ENCODE measurements around the gene ACADS. TPM values are rescaled to one million over a fixed set of nuclear protein-coding genes. Genes with fewer than 3 reads are reported as not detected.
A peak's percentile ranks its signal among the peaks of the same experiment; 100 is the strongest.

ACADS gene
- total RNA-seq, 1 experiment from 2014 or later, result 11.0 TPM

GRCh38 chr12:120705618-120706017 is 20.0 kb upstream of the ACADS start:
- DNase-seq (ENCODE audit: low spot score) (no peak), ATAC-seq (no peak)
- POLR2A ChIA-PET, result no interaction called here
- TF ChIP-seq ESRRA (CRISPR knock-in tag; IDR thresholded peaks at IDR 0.05; ENCODE audit: borderline replicate concordance), result no peak
- TF ChIP-seq, protein P1, sequence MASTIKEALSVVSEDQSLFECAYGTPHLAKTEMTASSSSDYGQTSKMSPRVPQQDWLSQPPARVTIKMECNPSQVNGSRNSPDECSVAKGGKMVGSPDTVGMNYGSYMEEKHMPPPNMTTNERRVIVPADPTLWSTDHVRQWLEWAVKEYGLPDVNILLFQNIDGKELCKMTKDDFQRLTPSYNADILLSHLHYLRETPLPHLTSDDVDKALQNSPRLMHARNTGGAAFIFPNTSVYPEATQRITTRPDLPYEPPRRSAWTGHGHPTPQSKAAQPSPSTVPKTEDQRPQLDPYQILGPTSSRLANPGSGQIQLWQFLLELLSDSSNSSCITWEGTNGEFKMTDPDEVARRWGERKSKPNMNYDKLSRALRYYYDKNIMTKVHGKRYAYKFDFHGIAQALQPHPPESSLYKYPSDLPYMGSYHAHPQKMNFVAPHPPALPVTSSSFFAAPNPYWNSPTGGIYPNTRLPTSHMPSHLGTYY (CRISPR knock-in tag; IDR thresholded peaks at IDR 0.05), result no peak
- TF ChIP-seq, protein P2, sequence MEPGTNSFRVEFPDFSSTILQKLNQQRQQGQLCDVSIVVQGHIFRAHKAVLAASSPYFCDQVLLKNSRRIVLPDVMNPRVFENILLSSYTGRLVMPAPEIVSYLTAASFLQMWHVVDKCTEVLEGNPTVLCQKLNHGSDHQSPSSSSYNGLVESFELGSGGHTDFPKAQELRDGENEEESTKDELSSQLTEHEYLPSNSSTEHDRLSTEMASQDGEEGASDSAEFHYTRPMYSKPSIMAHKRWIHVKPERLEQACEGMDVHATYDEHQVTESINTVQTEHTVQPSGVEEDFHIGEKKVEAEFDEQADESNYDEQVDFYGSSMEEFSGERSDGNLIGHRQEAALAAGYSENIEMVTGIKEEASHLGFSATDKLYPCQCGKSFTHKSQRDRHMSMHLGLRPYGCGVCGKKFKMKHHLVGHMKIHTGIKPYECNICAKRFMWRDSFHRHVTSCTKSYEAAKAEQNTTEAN (CRISPR knock-in tag; IDR thresholded peaks at IDR 0.05), result no peak
- TF ChIP-seq ZNF396 (CRISPR knock-in tag; IDR thresholded peaks at IDR 0.05; ENCODE audit: borderline replicate concordance), result no peak
- TF ChIP-seq ZNF532 (CRISPR knock-in tag; IDR thresholded peaks at IDR 0.05; ENCODE audit: borderline replicate concordance), result no peak
- no peak for TF ChIP-seq SOX15 (CRISPR knock-in tag; IDR thresholded peaks at IDR 0.05)
- no peak for TF ChIP-seq PREB (CRISPR knock-in tag; IDR thresholded peaks at IDR 0.05; ENCODE audit: borderline replicate concordance)
- TF ChIP-seq ZBTB21 (CRISPR knock-in tag; IDR thresholded peaks at IDR 0.05; ENCODE audit: borderline replicate concordance), result no peak
- TF ChIP-seq PRRX2 (CRISPR knock-in tag; IDR thresholded peaks at IDR 0.05), result no peak
- TF ChIP-seq PRDM15 (CRISPR knock-in tag; IDR thresholded peaks at IDR 0.05), result no peak
- no peaks in the 10 kb centered on the region for H3K9me3 Mint-ChIP-seq
- CTCF ChIA-PET, result interaction anchor here (0.6 to 0.7 kb wide), 2 partner anchors 56 kb away, joined by 3 to 5 read pairs; no protein-coding TSS in a partner anchor
- H3K36me3 Mint-ChIP-seq, result peaks cover 13% of the 10 kb centered on the region
- H3K4me1 Mint-ChIP-seq, result peaks cover 7% of the 10 kb centered on the region
- H3K27me3 Mint-ChIP-seq (ENCODE audit: low read depth), result no peaks in the 10 kb centered on the region
- H3K27ac Mint-ChIP-seq, result no peak overlapping the region; the same call in 1 of the 2 replicates
- no peak overlapping the region for H3K4me3 Mint-ChIP-seq

- no peak for DNase-seq (ENCODE audit: low spot score)
- no peaks in the 10 kb centered on the region for H3K27me3 Mint-ChIP-seq (ENCODE audit: low read depth)
- no peaks in the 10 kb centered on the region for H3K9me3 Mint-ChIP-seq
- POLR2A ChIA-PET, result no interaction called here
- peaks cover 7% of the 10 kb centered on the region for H3K4me1 Mint-ChIP-seq
- peaks cover 9% of the 10 kb centered on the region for H3K36me3 Mint-ChIP-seq
- TF ChIP-seq ZNF281 (CRISPR knock-in tag; IDR thresholded peaks at IDR 0.05) (no peak), NR2C2 (CRISPR knock-in tag; IDR thresholded peaks at IDR 0.05) (no peak), SMAD3 (CRISPR knock-in tag; IDR thresholded peaks at IDR 0.05; ENCODE audit: borderline replicate concordance) (no peak), NFE2L1 (CRISPR knock-in tag; IDR thresholded peaks at IDR 0.05) (no peak), EMX1 (CRISPR knock-in tag; IDR thresholded peaks at IDR 0.05) (no peak), MYBL2 (CRISPR knock-in tag; IDR thresholded peaks at IDR 0.05) (no peak), ZNF416 (CRISPR knock-in tag; IDR thresholded peaks at IDR 0.05) (no peak), FOXP1 (CRISPR knock-in tag; IDR thresholded peaks at IDR 0.05; ENCODE audit: borderline replicate concordance) (no peak), ZNF512 (CRISPR knock-in tag; IDR thresholded peaks at IDR 0.05; ENCODE audit: borderline replicate concordance) (no peak)
- CTCF ChIA-PET, result interaction anchor here (0.6 kb wide), 1 partner anchor 57 kb away, joined by 5 read pairs; no protein-coding TSS in a partner anchor
- H3K4me3 Mint-ChIP-seq, result no peak overlapping the region
- no peak for ATAC-seq
- H3K27ac Mint-ChIP-seq, result peak overlapping the region; percentile 86
These were observed 19.6 kb upstream of the ACADS start for GRCh38 chr12:120706029-120706428.

Data from WTC11 (cell line).